Ishikawa (cell line): ENCODE results near the gene PLRG1.

Source experiments
- CEBPB ChIP-seq: IDR thresholded peaks from 2 replicates; pipeline ENCODE4 v1.6.1; 2012
- CREB1 ChIP-seq: IDR thresholded peaks from 2 replicates; pipeline ENCODE4 v1.6.1; 2012; ENCODE audit warnings: low read depth
- EP300 ChIP-seq: IDR thresholded peaks from 2 replicates; pipeline ENCODE4 v1.6.1; 2012; ENCODE audit warnings: borderline replicate concordance
- MAX ChIP-seq: IDR thresholded peaks from 2 replicates; pipeline ENCODE4 v1.6.1; 2012
- RAD21 ChIP-seq: IDR thresholded peaks from 2 replicates; pipeline ENCODE4 v1.6.1; 2012; ENCODE audit warnings: low read depth
- TEAD4 ChIP-seq: IDR thresholded peaks from 2 replicates; pipeline ENCODE4 v1.6.1; 2012

GRCh38 chr4:154490583-154491340, 59.4 kb downstream of the PLRG1 start:
- TF ChIP-seq RAD21 (no peak), CEBPB (no peak), EP300 (no peak), MAX (no peak), CREB1 (no peak), TEAD4 (no peak)
